ENCODE results near the gene LGALS9.
"Not testable (repeated sequence)": the region's sequence is repeated elsewhere in the genome, so short reads cannot be mapped to it uniquely, and the experiment has no call there.

LGALS9 gene

DNA sequence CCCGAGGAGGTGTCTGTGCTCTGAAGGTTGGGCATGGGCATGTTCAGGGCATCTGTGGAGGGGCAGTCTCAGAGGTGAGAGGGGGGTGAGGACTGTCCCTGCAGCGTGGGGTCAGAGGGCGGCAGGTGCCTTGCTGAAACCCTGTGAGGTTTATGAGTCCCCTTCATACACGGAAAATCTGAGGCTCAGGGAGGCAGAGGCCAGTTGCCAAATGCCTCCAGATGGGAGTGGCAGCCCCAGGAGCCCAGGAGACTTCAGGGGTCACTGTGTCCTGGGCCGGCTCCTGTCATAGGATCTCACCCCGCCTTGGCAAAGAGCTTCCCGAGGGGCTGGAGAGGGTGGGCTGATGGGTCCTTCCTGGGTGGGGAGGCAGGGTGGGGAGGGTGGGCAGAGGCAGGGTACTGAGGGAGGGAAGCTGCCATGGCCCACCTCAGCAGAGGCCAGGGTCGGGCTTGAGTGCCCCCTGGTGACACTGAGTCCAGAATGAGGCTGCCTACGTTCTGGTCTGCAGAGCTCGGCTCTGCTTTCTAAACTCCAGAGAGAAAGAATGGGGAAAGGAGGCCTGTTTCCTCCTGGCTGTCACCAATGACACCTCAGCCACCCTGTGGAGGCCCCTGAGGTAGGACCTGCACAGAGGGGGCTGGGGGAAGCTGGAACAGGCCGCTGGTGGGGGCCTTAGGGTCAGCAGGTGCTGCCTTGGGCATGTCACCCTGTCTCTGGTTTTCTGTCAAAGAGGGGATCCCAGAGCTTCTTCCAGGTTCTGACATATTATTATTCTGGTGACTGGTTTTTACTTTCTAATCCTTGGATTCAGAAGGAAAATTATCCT is 1.1 kb downstream of the LGALS9 start:
- DNase-seq: no peak

GRCh38 chr17:27632766-27633165 is 1.8 kb downstream of the LGALS9 start:
- not testable (repeated sequence) for DNase-seq

DNA sequence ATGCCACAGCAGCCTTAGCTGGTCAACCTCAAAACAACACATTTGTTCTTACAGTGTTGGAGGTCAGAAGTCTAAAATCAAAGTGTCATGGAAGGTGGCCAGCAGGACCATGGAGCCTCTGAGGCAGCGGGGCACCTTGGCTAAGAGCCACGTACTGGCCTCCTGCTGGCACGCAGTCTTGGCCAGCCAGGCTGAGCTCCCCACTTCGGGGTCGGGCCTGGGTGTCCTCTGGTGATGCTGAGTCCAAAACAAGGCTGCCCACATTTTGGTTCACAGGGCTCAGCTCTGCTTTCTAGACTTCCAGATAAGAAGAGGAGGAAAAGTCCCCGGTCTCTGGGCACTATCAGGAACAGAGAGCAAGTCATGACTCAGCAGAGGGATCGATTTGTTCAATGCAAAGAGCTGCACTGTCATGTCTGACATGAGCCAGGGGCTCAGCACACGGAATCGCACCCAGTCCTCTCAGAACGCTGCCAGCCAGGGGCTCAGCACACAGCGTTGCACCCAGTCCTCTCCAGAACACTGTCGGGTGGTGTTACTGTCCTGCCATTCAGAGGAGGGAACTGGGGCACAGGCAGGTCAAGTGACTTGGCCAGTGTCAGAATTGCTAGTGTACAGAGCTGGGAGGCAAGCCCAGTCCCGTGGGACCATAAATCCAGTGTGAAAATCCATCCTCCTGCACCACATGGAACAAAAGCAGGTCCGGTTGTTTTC is 2.5 kb downstream of the LGALS9 start:
- DNase-seq: peak; percentile 47

DNA sequence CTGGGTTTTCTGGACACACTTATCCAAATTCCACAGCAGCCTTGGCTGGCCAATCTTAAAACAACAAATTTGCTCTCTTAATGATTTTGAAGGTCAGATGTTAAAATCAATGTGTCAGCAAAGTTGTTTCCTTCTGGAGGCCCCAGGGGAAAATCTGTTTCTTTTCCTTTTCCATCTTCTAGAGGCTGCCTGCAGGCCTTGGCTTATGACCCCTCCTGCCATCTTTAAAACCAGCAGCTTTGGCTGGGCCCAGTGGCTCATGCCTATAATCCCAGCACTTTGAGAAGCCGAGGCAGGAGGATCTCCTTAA is 3.0 kb downstream of the LGALS9 start:
- no peak for DNase-seq

- DNase-seq: no peak
Observed at GRCh38 chr17:27634776-27635175, 3.8 kb downstream of the LGALS9 start.

- peak; percentile 75 for DNase-seq
Observed at GRCh38 chr17:27635275-27635823, 4.4 kb downstream of the LGALS9 start.

DNA sequence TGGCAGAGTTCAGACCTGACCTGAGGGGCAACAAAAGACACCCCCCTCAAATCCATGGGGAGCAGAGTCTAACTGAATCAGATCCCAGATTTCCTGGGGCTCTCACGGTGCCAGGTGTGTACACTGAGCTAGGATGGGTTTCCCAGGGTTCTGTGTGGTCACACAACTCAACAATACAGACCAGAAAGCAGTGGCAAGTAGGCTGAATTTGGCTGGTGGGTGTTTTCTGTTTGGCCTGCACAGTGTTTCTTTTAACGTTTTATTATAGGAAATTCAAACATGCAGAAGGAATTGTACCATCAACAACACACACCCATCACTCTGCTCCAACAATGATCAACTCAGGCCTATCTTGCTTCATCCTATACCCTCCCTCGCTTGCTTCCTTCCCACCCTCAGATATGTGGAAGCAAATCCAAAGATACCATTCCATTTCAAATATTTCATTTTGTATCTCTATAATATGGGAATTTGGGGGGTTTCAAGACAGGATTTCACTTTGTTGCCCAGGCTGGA is 5.1 kb downstream of the LGALS9 start:
- DNase-seq: not testable (repeated sequence)

DNA sequence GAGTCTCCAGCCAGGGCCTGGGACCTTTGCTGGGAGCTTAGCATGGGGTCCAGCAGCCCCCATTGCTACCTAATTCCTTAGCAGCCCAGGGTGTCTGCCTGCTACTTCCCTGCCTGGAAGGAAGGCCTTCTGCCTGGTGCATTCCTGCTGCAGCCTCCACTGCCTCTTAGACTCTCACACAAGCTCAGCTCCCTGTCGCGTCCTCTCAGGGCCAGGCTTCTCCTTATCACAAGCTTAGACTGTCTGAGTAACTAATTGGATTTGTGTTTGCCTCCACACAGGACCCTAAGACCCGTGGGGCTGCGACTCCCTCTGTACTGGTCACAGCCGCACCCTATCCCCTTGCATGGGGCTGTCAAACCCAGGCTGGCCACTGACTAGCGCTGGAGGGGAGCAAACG is 6.8 kb downstream of the LGALS9 start:
- peak; percentile 83 for DNase-seq

DNA sequence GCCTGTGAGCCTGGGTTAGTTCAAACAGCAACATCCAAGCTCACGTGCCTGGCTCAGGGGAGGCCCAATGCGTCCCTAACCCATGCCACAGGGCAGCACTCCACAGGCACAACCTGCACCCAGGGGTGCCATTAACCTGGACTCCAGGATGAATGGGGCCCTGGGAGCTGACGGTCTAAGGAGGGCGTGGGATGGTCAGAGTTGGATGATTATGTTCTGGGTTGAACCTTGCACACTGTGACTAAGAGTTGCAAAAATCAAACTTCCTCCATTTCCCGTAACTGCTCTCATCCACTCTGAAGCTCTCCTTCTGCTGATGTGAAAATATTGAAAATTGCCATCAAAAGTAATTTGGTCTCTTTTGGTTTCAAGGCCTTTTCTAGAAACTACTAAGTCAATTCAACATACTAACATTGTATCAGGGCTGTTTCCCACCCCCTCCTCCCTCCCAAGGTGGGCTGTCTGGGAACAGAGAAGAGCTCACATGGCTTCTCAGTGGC is 7.5 kb downstream of the LGALS9 start:
- not testable (repeated sequence) for DNase-seq

DNA sequence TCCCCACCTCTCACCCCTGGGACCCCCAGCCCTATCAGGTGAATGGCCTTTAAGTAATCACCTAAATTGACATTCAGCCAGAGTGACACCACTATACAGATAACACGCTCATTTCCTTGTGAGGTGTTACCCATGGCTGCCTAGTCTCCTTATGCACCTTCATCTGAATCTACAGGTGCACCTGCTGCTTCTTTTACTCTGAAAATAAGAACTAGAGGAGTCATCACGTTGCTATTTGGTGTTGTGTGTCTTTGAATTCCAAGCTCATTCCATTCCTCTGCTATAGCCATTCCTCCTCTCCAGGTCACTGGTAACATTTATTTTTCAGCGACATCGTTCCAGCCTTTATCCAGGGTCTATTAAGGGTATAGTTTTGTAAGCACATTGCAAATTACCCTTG is 9.8 kb downstream of the LGALS9 start:
- no peak for DNase-seq

DNA sequence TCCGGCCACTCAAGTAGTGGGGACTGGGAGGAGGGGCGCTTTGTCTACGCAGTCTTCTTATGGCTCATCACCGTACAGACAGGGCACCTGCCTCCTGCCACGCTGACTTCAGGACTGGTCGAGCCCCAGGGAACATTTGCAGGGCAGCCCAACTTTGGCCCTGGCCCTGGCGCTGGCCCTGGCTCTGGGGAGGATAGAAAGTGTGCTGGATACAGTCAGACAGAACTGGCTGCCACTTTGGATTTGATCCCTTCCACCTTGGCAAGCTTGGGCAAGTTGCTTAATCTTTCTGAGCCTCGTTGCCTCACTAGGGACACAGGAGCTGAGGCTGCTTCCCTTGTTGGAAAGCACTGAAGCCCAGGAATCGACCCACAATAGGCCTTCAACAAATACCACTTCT is 13.6 kb downstream of the LGALS9 start:
- DNase-seq: no peak

DNA sequence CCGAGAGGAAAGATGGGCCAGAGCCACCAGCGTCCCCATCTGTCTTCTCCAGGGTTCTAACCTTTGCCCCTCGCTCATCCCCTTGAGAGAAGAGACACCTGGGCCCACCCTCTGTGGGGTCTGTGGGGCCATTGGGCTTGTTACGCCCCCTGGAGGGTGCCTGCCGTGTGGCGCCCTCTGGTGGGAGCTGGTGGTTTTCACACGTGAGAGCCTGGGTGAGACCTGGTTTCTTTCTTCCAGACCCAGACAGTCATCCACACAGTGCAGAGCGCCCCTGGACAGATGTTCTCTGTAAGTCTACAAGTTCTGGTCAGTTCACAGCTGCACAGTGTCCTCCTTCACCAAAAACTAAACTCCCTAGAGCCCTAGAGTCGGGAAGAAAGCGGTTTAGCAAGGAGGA is 14.6 kb downstream of the LGALS9 start:
- DNase-seq: not testable (repeated sequence)

GRCh38 chr17:27646232-27646631 is 15.2 kb downstream of the LGALS9 start:
- no peak for DNase-seq

DNA sequence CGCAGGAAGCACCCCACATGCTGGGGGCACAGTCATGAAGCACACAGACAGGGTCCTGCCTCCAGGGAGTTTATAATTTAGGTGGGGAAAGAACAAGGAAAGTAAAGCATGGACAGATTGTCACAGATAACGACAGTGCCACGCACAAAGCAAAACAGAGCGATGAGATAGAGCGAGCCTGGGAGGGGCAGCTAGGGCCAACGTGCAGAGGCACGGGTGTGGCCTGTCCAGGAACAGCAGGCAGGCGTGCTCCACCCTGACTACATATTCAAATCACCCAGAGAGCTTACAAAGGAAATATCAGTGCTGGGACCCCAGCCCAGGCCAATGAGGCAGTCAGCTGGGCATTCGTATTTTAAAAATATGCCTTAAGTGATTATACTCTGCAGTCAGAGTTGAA is 16.8 kb downstream of the LGALS9 start:
- no peak for DNase-seq

DNA sequence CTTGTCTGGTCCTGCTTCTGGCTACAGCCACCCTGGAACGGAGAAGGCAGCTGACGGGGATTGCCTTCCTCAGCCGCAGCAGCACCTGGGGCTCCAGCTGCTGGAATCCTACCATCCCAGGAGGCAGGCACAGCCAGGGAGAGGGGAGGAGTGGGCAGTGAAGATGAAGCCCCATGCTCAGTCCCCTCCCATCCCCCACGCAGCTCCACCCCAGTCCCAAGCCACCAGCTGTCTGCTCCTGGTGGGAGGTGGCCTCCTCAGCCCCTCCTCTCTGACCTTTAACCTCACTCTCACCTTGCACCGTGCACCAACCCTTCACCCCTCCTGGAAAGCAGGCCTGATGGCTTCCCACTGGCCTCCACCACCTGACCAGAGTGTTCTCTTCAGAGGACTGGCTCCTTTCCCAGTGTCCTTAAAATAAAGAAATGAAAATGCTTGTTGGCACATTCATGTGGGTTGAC is 18.2 kb downstream of the LGALS9 start:
- peak; percentile 52 for DNase-seq

DNA sequence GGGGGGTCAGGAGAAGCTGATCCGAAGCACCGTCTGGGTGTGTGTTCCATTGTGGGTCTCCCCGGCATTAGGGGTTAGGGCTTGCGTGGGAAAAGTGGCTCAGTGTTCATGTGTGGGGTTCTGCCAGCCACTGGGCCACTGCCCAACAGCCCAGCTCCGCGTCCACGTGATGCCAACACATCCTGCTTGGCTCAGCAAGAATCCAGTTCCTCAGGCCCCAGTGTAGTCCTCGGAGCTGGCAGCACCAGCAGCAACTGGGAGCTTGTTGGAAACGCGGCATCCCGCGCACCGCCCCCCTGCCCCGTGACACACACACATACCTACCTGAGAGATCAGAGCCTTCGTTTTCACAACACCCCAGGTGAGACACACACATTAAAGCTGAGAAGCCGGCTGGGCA is 18.9 kb downstream of the LGALS9 start:
- no peak for DNase-seq

- no peak for DNase-seq
Observed at GRCh38 chr17:27650836-27651235, 19.8 kb downstream of the LGALS9 start.

- peak; percentile 78 for DNase-seq
Observed at GRCh38 chr17:27651411-27652345, 20.7 kb downstream of the LGALS9 start.

- DNase-seq: not testable (repeated sequence)
Observed at GRCh38 chr17:27653449-27653971, 22.5 kb downstream of the LGALS9 start.

DNA sequence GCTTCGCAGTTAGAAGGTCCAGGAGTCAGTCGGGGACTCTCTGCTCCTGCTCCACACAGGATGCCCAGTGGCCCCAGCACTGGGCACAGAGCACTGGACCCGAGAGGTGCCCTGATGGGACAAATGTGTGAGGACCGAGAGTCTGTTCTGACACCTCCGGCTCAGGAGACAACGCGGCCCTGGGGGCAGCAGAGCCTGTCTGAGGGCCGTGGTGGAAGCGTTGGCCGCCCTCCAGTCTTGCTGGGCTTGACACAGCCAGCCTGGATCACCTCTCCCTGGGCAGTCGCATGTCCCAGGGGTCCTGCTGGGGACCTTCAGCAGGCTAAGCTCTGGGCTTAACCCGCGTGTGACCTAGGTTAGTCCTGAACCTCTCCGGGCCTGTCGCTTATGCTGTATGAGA is 23.1 kb downstream of the LGALS9 start:
- DNase-seq: no peak

DNA sequence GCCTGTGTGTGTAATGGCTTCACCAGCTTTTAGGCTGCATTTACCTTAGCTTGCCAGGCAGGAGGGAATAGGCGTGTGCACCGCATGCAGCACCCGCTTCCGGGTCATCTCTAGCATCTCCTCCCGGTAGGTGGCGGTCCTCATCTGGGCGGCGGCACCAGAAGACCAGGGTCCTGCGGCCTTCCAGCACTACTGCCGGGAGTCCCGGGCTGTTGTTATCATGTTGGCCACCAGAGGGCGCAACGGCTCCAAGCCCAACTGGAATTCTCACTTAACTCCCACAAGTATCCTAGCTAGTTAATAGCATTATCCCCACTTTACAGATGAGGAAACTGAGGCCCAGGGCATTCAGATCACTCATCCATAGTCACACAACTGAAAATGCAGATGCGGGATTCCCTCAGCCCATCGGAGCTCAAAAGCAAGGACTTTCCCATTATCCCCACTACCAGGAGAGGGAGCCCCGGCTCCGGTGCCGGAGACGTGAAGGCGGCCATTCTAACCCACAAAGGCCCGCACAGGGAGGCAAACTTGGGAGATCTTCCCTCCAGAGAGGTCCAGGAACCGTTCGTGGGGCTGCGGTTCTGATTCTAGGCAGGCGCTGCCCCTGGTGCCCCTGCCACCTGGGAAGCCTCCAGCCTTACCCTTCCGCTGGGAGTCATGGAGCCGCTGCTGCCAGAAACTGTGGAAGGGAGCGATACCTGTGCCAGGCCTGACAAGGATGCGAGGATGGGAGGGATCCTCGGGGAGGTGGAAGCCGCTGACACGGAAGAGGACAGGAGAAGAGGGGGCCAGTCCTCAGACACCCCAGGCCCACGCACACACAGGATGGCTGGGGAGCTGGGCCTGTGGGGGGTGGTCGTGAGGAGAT is 23.9 kb downstream of the LGALS9 start:
- DNase-seq: peak; percentile 96
